Kidney capillary endothelial cell (primary cell): ENCODE results near the gene TSPAN32.

ENCODE experiments used
- DNase-seq: peaks from one replicate; pipeline ENCODE4 v3.0.0-alpha.2; 2018; ENCODE audit warnings: low spot score

The TSPAN32 gene

GRCh38 chr11:2304506-2305139 is 2.8 kb downstream of the TSPAN32 start:
- DNase-seq: no peak

GRCh38 chr11:2305140-2305778 is 3.4 kb downstream of the TSPAN32 start:
- DNase-seq: peak; percentile 66

- DNase-seq: peak; percentile 28
Measured at GRCh38 chr11:2305788-2306451, 4.1 kb downstream of the TSPAN32 start.

- DNase-seq: no peak
Measured at GRCh38 chr11:2306452-2306823, 4.6 kb downstream of the TSPAN32 start.

GRCh38 chr11:2306877-2307500 is 5.2 kb downstream of the TSPAN32 start:
- no peak for DNase-seq

- DNase-seq: no peak
Measured at GRCh38 chr11:2307501-2308331, 5.9 kb downstream of the TSPAN32 start.

GRCh38 chr11:2308713-2309112 is 6.9 kb downstream of the TSPAN32 start:
- DNase-seq: no peak

- DNase-seq: no peak
Measured at GRCh38 chr11:2309251-2310072, 7.6 kb downstream of the TSPAN32 start.

- no peak for DNase-seq
Measured at GRCh38 chr11:2310073-2310785, 8.4 kb downstream of the TSPAN32 start.

GRCh38 chr11:2310786-2311352 is 9.1 kb downstream of the TSPAN32 start:
- no peak for DNase-seq

- no peak for DNase-seq
Measured at GRCh38 chr11:2311353-2312133, 9.7 kb downstream of the TSPAN32 start.

- peak; percentile 36 for DNase-seq
Measured at GRCh38 chr11:2312232-2313042, 10.6 kb downstream of the TSPAN32 start.

- no peak for DNase-seq
Measured at GRCh38 chr11:2313051-2313951, 11.5 kb downstream of the TSPAN32 start.

GRCh38 chr11:2314136-2314524 is 12.3 kb downstream of the TSPAN32 start:
- no peak for DNase-seq

GRCh38 chr11:2314525-2315394 is 12.9 kb downstream of the TSPAN32 start:
- DNase-seq: no peak

GRCh38 chr11:2315395-2316168 is 13.8 kb downstream of the TSPAN32 start:
- no peak for DNase-seq
